Pancreas (tissue), 10 donors: Measurements from ENCODE around the gene GAS7. TPM values are rescaled to one million over a fixed set of nuclear protein-coding genes. Genes with fewer than 3 reads are reported as not detected.
A peak's percentile ranks its signal among the peaks of the same experiment; 100 is the strongest.

Source experiments
- ATAC-seq, 4 donors: fragments of 200-7000 bp; cut with Tn5 transposase; one replicate each; pipeline versions ENCODE4 v1.8.0 to v1.9.1; 2020; ENCODE audit warnings: mild to moderate bottlenecking in 4 of 4, moderate library complexity in 4 of 4
- DNase-seq, 6 donors: peaks; one replicate each; pipeline ENCODE4 v3.0.0-alpha.2; 2020
- FAIRE-seq: peaks from 2 replicates; lab custom pipeline; 2012; peaks lifted over from hg19 to GRCh38; lab: Jason Lieb, UNC
- H3K27ac ChIP-seq, 4 donors: fragments of 200-600 bp; sonication (generic); 1 replicate in 3 of 4; 2 replicates in 1 of 4; pipeline versions ENCODE4 v1.5.0 to v1.8.0; 2020
- H3K27me3 ChIP-seq, 4 donors: fragments of 200-600 bp; one replicate each; pipeline ENCODE4 v1.8.0; 2021
- H3K36me3 ChIP-seq, 3 donors: fragments of 200-600 bp; sonication (generic) in 1 of 3; one replicate each; pipeline versions ENCODE4 v1.5.0 to v1.8.0; 2020 to 2021
- H3K4me1 ChIP-seq, 3 donors: fragments of 200-600 bp; one replicate each; pipeline ENCODE4 v1.8.0; 2021
- H3K4me3 ChIP-seq, 4 donors: fragments of 200-600 bp; sonication (generic) in 2 of 4; one replicate each; pipeline versions ENCODE4 v1.5.0 to v1.8.0; 2020 to 2021
- H3K9me3 ChIP-seq, 4 donors: fragments of 200-600 bp; one replicate each; pipeline ENCODE4 v1.8.0; 2021
- WGBS, 2 donors: extraction: QIAGEN DNeasy Blood & Tissue Kit; methylation state at CpG; one replicate each; pipeline ENCODE4 v1.1.7; 2013; 5-methylcytosine and 5-hydroxymethylcytosine counted together
- intact Hi-C, 3 donors: fragments of 100-400 bp; cut with DNase I; formaldehyde crosslinking; loops; one replicate each; pipeline versions ENCODE4 v1.11.1 to v1.14.2; 2022
- polyA plus RNA-seq, 2 donors: library from polyadenylated mRNA; stranded (reverse); fragments of 200-250 nt; gene quantifications; one replicate each; pipeline ENCODE4 v1.2.3, GENCODE V29; 2013
- total RNA-seq, 6 donors: library from RNA; stranded (reverse); fragmentation: NEBNext Ultra II Directional in 4 of 6; extraction: Animal tissue kit (Norgen Biotek cat#: 25700) in 4 of 6; gene quantifications; one replicate each; pipeline versions ENCODE4 v1.2.1 to v1.2.4, GENCODE V29; 2021 to 2023
- TF ChIP-seq, protein P1 (sequence below), 4 donors: fragments of 200-600 bp; sonication (generic) in 3 of 4; IDR thresholded peaks; one replicate each; pipeline versions ENCODE4 v1.5.0 to v1.8.0; 2021; ENCODE audit warnings: antibody characterized with exemption in 4 of 4
- donor health status: healthy with polysubstance abuse.
- donor health status: DM: no; HTN: no; CAD: no; lungs with moderate emphysema.
- donor health status: DM: no; HTN: no; CAD: no.
- donor health status: control.
- donor health status: control.
- donor health status: Bipolar disorder and iron deficiency.
- donor health status: DM: yes; HTN: yes; CAD: no.
- donor health status: DM: no; HTN: no; CAD: no.
- donor health status: DM: no; HTN: no; CAD: no.
- donor health status: DM: yes; HTN: yes; CAD: no.

GAS7 gene
- total and polyA plus RNA-seq, 8 donors = 1.9 to 22.9 (median 3.7) TPM

DNA sequence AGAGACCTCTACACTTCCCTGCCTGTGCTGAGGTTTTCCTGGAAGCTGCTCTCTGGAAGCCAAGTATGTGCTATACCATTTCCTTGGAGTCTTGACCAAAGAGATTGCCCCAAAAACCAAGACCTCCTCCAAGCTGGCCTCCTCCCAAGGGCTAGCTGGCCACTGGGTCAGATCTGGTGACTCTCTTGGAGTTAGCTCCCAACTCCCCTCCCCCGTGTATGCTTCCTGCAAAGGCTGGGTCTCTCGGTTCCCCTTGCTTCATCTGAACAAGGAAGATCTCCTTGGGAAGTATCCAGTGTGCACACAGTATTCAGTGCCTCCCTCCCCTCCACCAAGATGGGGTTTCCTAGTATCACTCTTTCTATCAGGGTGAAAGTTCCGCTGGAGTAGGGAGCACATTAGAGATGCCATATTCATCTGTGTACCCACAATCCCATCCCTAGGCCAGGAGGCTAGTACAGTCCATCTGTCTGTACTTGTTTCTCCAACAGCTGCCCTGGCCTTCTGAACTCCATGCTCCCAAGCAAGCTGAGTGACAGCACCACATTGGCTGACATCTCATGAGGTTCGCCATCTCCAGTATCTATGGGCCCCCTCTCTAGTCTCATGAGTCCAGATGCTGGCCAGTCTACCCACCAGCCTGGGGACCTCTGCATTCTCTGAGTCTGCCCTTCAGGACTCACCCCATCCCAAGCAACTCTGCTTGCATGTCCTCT lies 3.2 kb downstream of the GAS7 start:
- ATAC-seq (no peak), FAIRE-seq (no peak), DNase-seq (no peak)
- Histone ChIP-seq H3K36me3 (no peaks in the 10 kb centered on the region), H3K27me3 (no peaks in the 10 kb centered on the region), H3K27ac (no peak overlapping the region), H3K4me3 (no peak overlapping the region), H3K4me1 (no peaks in the 10 kb centered on the region), H3K9me3 (no peaks in the 10 kb centered on the region)
- WGBS, 2 donors = 77 to 81% methylated on average over 4 of the region's 4 CpGs
- TF ChIP-seq, protein P1, sequence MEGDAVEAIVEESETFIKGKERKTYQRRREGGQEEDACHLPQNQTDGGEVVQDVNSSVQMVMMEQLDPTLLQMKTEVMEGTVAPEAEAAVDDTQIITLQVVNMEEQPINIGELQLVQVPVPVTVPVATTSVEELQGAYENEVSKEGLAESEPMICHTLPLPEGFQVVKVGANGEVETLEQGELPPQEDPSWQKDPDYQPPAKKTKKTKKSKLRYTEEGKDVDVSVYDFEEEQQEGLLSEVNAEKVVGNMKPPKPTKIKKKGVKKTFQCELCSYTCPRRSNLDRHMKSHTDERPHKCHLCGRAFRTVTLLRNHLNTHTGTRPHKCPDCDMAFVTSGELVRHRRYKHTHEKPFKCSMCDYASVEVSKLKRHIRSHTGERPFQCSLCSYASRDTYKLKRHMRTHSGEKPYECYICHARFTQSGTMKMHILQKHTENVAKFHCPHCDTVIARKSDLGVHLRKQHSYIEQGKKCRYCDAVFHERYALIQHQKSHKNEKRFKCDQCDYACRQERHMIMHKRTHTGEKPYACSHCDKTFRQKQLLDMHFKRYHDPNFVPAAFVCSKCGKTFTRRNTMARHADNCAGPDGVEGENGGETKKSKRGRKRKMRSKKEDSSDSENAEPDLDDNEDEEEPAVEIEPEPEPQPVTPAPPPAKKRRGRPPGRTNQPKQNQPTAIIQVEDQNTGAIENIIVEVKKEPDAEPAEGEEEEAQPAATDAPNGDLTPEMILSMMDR (IDR thresholded peaks at IDR 0.05) = no peak
- intact Hi-C loops = no loop called here

DNA sequence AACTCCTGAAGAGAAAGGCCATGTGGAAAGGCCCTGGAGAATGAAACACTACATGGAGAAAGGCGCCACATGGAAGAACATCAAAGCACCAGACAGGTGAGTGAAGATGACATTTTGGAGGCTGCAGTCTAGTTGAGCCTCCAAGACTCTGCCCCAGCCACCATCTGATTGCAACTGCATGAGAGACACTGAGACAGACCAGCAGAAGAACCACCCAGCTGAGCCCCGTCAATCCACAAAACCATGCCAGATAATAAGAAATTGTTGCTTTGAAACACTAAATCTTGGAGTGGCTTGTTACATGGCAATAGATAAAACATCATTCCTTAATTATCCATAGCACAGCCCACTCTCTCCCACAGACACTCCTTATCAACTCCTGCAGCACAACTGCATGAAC lies 4.8 kb downstream of the GAS7 start:
- H3K27ac ChIP-seq = no peak overlapping the region
- DNase-seq (no peak), ATAC-seq (no peak), FAIRE-seq (no peak)
- no peak overlapping the region for H3K4me3 ChIP-seq
- no peaks in the 10 kb centered on the region for H3K27me3 ChIP-seq
- TF ChIP-seq, protein P1 (IDR thresholded peaks at IDR 0.05) = no peak
- 90 to 93% methylated on average over 2 of the region's 2 CpGs for WGBS, 2 donors
- intact Hi-C loops = no loop called here
- H3K36me3 ChIP-seq = no peaks in the 10 kb centered on the region
- no peaks in the 10 kb centered on the region for H3K4me1 ChIP-seq
- no peaks in the 10 kb centered on the region for H3K9me3 ChIP-seq

DNA sequence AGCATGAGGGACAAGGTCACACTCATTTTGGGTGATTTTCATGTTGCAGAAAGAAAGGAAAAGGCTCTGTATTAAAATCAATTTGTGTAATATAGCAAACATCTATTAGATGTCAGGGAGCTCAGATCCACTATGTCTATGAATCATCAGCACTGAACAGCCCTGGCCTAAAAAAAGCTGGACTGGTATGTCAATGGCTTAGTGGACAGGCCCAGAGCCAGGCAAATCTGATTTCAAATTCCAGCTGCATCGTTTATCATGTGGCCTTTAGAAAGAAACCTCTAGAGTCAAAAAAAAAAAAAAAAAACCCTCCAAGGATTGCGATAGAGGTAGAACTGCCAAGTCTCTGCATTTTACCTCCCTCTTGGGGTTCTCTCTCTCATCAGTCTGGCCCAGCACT lies 5.4 kb downstream of the GAS7 start:
- no peak overlapping the region for H3K4me3 ChIP-seq
- intact Hi-C loops = no loop called here
- H3K27ac ChIP-seq = no peak overlapping the region
- ATAC-seq (peak in 1 of 4 donors; percentile 32), FAIRE-seq (no peak), DNase-seq (no peak)
- WGBS, 2 donors = 57 to 70% methylated on average over 2 of the region's 2 CpGs
- H3K27me3 ChIP-seq = no peaks in the 10 kb centered on the region
- H3K4me1 ChIP-seq = no peaks in the 10 kb centered on the region
- no peaks in the 10 kb centered on the region for H3K9me3 ChIP-seq
- H3K36me3 ChIP-seq = no peaks in the 10 kb centered on the region
- TF ChIP-seq, protein P1 (IDR thresholded peaks at IDR 0.05) = no peak

DNA sequence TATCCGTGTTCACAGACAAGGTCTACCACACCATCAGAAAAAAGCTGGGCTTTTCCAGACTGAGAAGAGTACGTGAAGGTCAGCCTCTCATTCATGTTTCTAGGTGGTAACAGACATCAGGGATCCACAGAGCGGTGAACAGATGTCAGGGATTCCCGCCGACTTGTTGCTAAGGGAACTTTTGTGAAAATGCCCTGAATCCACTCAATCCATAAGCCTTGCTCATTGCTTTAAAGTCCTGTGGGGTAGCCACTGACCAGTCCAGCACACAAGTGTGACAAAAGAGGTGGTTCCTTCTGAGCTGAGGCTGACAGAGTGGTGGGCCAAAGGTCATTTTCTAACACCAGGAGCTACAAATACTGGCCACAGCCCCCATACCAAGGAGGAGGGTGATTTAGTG lies 5.9 kb downstream of the GAS7 start:
- intact Hi-C loops = no loop called here
- Histone ChIP-seq H3K4me3 (no peak overlapping the region), H3K27ac (no peak overlapping the region), H3K36me3 (no peaks in the 10 kb centered on the region), H3K27me3 (no peaks in the 10 kb centered on the region), H3K4me1 (no peaks in the 10 kb centered on the region), H3K9me3 (no peaks in the 10 kb centered on the region)
- FAIRE-seq (no peak), ATAC-seq (no peak), DNase-seq (no peak)
- 54 to 57% methylated on average over 5 of the region's 5 CpGs for WGBS, 2 donors
- TF ChIP-seq, protein P1 (IDR thresholded peaks at IDR 0.05) = no peak

DNA sequence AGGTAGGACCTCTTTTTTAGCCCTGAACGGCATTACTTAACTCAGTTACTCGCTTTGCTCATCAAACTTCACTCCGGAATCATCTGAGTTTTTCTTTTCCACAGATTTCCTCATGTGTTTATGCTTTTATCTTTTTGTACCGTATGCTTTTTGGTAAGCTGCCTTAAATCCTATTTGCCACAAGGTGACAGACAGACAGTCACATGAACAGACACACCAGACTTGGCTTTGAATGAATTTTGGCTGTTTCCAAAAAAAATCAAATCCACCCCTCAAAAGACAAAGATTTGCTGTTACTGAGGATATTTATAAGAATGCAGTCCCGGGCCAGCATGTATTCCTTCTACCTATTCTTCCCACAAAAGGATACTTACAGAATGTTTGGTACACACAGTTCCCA lies 10.9 kb downstream of the GAS7 start:
- no peak for FAIRE-seq
- 46 to 61% methylated on average over 5 of the region's 5 CpGs for WGBS, 2 donors
- no peaks in the 10 kb centered on the region for H3K27me3 ChIP-seq
- ATAC-seq = no peak
- no peaks in the 10 kb centered on the region for H3K9me3 ChIP-seq
- intact Hi-C loops = no loop called here
- H3K27ac ChIP-seq = no peak overlapping the region
- no peaks in the 10 kb centered on the region for H3K4me1 ChIP-seq
- TF ChIP-seq, protein P1 (IDR thresholded peaks at IDR 0.05) = no peak
- H3K4me3 ChIP-seq = no peak overlapping the region
- DNase-seq = no peak
- H3K36me3 ChIP-seq = no peaks in the 10 kb centered on the region
